GM19455 (cell line): Measurements from ENCODE around the gene ACTL6B.

Source experiments
- ATAC-seq: cut with Tn5 transposase; IDR thresholded peaks from one replicate; pipeline ENCODE4 v1.9.1; 2021; ENCODE audit not compliant: unreplicated experiment

Gene ACTL6B

DNA sequence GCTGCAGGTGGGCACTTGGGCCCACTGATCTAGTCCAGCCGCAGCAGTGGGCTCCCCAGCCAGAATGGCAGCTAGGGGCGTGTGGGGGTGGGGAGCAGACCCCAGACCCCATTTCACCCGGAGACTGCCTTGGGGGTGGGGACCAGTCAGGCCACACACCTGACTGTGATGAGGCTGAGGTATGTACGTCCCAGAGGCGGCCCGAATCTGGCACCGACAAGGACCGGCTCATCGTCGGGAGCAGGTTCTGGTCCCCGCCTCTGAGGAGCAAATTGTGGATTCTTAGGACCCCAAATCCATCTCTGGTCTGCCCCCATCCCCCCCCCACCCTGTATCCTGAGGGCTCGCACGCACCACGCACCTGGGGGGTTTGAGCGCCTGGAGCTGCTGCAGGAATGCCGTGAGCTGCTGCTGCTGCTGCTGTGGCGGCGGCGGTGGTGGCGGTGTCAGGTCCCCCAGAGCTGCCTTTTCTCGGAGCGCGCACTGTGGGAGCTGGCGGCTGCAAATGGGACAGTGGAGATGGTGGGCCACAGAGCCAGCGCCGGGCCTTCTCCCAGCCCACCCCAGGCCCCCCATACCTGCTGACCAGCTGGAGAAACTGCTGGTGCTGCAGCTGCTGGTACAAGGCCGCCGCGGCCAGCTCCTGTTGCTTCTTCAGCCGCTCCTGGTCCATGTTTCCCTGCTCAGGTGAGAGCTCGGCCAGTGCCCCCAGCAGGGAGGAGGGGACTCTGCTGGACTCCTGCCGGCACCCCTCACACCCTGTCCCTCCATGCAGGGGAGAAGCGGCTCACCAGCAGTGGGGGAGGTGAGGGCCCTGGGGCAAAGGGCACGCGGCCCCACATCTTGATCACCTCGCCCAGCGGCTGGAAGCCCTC, 27.6 kb upstream of the ACTL6B start:
- no peak for ATAC-seq

DNA sequence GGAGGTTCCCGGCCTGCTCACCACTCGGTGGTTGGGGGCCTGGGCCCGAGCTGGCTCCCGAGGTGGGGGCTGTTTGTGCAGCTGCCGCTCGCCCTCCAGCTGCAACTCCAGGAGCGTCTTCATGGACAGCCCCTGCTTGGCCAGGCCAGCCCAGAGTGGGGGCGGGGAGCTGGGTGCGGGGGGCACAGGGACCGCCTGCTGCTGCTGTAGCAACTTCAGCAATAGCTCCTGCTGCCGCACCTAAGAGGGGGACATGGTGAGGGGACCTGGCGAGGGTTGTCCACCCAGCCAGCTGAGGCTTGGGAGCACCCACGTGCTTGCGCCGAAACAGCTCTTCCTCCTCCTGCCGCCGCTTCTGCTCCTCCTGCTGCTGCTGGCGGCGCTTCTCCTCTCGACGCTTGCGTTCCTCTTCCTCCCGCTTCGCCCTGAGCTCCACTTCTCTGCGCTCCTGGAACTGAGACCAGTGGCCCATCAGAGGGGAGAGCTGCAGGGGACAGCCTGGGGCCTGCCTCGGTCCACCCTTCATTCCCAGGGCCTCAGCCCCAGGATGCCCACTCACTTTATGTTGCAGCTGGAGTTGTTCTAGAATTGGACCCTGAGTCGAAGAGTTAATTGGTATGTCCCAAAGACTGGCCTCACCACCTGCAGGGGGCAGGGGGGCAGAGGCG, 26.9 kb upstream of the ACTL6B start:
- ATAC-seq, result no peak

DNA sequence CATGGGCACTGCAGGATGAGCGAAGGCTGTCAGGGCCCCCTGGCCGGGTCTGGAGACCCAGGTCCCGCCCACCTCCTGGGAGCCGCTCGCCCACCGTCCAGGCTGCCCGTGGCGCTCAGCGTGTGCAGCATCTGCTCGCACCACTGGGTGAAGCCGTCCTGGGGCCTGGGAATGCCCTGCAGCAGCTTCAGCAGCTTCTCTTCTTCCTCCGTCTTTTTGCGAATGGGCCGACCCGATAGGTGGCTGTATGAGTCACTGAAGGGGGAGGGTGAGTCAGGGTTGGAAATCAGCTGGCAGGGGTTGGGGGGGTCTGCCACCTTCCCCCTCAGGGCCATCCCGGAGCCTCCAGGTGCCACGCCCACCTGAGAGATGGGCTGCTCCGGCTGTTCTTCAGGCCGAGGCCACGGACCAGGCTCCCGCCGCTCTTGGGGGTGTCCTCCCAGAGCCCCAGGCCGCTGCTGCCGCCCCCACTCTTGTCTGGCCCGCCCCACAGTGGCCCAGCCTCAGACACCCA, 26.0 kb upstream of the ACTL6B start:
- no peak for ATAC-seq

DNA sequence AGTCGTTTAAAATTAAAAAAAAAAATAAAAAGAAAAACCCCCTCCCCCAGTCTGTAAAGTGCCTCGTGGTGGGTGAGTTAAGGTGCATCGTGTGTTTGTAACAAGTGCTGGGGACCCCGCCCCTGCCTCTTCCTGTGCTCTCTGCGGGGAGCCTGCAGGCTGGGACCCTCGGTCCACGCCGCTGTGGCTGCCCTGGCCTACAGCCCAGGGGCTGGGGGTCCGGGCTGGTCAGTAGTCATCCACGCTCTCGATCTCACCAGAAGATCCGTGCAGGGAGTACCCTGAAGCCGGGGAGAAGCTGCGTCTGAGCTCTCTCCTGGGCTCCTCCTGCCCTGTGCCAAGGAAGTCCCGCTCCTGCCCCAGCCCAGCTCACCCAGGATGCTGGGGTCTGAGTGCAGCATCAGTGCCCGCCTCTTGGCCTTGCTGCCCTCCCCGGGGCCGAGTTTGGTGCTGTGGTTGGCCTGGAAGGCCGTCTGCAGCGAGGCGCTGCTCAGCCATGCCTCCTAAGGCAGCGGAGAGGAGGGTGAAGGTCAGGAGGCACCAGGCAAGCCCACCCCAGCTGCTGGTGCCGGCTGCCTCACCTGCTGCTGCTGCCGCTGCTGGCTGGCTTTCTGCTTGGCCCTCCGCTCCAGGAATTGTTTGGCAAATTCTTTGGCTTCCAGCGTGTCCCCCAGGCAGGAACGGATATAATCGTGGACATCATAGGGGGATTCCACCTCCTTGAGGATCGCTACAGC, 25.4 kb upstream of the ACTL6B start:
- ATAC-seq, result no peak

DNA sequence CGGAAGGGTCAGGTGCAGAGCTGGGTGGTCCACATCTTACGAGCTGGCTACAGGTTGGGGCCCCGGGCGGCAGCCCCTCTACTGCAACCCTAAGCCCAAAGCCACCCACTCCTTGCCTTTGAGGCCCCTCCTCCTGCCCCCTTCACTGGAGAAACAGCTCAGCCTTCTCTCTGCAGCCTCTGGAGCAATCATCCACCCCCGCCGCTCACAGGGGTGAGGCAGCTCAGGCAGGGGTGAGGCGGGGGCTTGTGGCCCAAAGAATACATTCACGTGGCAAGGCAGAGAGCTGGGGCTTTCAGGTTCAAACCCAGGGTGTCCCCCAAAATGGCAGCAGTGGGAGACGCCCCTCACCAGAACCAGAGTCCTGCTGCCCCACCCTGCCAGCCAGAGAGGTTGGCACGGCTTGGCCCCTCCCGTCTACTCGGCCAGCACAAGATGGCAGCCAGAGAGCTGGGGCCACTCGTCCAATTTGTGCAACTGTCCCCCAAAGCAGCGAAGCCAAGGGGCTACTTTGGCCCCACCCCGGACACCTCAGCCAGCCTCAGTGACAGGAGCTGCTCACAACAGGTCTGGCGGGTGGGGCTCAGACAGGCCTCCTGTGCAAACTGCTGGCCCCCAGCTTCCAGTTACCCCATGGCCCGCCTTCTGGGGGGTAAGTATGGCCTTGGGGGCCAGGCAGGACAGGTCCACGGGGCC, 24.5 kb upstream of the ACTL6B start:
- no peak for ATAC-seq

DNA sequence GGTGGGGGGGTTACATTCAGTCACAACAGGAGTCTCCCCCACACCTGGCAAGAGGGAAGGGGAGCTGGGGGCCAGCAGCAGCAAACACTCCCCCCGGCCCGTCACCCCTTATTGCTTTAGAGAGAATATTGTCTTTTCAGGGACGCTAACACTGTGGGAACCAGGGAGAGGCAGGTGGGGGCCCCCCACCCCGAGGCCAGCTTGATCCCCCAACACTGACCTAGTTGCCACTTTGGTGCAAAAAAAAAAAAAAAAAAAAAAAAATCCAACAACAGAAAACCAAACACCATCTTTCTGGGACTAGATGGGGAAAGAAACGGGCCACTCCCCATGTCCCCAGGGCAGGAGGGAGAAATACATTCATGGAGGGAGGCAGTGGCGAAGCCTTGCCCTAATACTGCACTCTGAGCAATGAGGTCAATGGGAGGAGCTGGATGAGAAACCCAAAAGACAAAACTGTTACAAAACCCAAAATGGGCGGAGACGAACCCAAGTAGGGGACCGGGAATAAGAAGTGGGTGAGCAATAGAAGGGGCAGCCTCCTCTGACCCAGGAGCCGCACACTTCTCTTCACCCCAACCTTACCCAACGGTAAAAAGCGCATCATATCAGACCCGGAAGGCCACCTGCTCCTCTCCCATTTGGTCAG, 23.8 kb upstream of the ACTL6B start:
- no peak for ATAC-seq

DNA sequence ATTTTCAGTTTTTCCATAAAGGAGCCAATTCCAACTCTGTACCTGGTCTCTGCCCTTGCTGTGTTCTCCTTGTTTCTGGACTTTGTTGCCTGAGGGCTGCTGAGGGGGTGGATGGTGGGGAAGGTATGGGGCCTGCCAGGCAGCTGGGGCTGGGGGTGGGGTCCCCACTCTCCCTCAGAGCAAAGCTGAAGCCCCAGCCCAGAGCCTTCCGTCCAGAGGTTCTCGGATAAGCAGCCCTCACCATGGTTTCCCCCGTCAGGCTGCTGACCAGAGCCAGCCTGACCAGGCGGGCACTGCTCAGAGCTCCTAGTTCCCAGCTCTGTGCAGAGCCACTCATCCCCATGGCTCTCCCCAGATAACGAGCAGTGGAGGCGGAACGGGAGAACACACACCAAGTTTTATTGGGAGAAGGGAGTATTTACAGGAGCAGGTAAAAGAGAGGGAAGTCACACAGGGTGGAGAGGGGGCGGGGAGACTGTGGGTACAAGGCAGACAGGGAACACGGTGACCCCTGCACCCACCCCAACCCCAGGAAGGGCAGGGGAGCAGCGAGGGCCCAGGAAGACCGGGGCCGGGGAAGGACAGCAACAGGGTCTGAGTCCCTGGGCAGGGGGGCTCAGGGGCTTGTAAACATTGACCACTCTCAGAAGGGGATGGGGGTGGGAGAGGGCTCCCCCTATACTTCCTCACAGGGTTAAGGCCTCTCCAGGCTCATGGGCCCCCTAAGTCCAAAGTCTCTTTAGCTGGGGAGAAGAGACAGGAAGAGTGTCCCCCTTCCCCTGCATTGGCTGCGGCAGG, 23.1 kb upstream of the ACTL6B start:
- no peak for ATAC-seq

DNA sequence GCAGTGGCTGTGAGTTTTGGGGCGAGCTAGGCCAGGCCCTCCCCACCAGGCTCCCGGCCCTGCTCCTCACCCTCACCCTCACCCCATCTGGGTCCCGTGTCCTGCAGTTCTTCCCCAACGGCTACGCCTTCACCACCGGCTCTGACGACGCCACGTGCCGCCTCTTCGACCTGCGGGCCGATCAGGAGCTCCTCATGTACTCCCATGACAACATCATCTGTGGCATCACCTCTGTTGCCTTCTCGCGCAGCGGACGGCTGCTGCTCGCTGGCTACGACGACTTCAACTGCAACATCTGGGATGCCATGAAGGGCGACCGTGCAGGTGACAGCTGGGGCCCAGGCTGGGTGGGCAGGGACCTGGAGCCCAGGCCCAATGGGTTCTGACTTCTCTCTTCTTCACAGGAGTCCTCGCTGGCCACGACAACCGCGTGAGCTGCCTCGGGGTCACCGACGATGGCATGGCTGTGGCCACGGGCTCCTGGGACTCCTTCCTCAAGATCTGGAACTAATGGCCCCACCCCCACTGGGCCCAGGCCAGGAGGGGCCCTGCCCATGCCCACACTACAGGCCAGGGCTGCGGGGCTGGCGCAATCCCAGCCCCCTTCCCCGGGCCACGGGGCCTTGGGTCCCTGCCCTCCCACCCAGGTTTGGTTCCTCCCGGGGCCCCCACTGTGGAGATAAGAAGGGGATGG, 22.2 kb upstream of the ACTL6B start:
- ATAC-seq, result no peak

DNA sequence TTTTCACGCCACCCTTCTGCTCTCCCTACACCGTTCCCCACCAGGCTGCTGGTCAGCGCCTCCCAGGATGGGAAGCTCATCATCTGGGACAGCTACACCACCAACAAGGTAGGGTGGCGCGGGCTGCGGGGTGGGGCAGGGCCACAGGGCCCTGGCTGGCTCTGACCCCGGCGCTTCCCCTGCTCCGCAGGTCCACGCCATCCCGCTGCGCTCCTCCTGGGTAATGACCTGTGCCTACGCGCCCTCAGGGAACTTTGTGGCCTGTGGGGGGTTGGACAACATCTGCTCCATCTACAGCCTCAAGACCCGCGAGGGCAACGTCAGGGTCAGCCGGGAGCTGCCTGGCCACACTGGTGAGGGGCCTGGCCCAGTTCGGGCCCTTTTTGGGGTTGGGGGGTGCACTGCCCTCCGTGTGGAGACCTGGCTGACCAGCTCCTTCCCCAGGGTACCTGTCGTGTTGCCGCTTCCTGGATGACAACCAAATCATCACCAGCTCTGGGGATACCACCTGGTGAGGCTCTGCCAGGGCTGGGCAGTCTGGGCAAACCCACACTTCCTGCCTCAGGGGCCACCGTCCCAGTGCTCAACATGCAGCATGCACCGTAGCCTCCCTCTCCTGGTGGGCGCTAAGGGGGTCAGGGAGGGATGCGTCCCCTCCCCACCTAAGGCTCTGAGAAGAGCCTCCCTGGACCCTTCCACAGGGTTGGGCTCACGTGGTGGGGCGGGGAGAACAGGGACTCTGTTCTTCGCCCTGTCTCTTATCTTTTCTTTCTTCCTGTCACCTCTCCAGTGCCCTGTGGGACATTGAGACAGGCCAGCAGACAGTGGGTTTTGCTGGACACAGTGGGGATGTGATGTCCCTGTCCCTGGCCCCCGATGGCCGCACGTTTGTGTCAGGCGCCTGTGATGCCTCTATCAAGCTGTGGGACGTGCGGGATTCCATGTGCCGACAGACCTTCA, 21.3 kb upstream of the ACTL6B start:
- no peak for ATAC-seq

DNA sequence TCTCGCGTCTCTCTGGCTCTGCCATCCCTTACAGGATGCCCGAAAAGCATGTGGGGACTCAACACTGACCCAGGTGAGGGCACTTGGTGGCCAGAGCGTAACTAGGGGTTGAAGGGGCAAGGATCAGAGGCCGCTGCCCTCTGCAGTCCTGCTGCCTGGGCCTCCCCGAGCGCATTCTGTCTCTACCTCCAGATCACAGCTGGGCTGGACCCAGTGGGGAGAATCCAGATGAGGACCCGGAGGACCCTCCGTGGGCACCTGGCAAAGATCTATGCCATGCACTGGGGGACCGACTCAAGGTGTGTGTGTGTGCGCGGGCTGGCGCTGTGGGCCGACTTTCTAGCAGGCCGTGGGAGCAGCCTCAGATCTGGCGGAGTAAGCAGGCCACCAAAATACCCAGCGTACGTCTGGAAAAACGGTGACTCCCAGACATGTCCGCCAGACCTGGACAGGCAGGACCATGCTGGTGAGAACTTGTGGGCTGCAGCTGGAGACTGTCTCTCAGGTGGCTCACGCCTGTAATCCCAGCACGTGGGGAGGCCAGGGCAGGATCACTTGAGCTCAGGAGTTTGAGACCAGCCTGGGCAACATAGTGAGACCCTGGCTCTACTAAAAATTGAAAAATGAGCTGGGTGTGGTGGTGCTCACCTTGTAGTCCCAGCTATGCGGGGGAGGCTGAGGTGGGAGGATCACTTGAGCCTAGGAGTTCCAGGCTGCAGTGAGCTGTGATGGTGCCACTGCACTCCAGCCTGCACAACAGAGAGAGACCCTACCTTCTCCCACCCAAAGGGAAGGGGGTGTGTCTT, 20.5 kb upstream of the ACTL6B start:
- ATAC-seq, result no peak

DNA sequence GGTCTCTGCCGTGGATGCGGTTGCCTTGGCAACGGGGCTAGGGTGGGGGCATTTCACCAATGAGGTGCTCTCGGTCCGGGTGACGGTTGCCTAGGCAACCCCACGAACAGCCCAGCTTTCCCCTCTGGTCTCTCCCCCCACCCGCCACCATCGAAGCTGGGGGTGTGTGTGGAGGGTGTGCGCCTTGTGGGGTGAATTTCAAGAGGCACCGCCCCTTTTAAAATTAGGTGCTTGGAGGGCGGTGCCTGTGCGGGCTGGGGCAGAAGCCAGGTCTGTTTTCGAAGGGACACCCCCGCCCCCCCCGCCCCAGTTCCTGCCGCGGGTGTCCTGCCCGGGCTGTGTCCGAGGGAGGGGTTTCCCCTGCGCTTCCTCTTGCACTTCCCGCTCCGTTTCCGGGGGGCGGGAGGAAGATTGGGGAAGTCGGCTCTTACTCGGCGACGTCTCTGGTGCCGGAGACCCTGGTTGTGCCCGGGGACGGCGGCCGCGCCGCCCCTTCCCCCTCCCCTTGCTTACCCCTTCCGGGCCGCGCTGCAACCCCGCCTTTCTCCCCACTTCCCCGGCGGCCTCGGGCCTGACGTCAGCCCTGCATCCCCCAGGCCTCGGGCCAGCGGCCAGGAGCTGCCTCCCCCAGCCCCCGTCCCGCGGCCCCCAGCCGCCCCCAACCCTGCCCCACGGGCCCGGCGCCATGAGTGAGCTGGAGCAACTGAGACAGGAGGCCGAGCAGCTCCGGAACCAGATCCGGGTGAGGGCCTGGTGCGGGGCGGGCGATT, 19.5 kb upstream of the ACTL6B start:
- ATAC-seq, result peak; percentile 39

DNA sequence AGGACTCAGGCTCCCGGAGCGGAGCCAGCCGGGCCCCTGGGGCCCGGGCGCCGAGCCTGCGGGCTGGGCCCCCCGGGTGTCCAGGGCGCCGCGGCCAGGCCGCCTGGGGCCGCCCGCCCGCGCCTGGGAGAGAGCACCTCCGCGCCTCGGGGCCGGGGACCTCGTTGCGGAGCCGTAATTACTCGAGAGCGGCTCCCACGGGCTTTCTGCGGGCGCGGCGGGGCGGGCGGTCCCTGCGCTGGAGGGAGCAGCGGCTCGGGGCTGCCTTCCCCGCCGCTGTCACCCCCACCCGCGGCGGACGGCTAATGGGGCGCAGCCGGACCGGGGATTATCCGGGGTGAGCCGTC, 18.8 kb upstream of the ACTL6B start:
- ATAC-seq, result no peak

DNA sequence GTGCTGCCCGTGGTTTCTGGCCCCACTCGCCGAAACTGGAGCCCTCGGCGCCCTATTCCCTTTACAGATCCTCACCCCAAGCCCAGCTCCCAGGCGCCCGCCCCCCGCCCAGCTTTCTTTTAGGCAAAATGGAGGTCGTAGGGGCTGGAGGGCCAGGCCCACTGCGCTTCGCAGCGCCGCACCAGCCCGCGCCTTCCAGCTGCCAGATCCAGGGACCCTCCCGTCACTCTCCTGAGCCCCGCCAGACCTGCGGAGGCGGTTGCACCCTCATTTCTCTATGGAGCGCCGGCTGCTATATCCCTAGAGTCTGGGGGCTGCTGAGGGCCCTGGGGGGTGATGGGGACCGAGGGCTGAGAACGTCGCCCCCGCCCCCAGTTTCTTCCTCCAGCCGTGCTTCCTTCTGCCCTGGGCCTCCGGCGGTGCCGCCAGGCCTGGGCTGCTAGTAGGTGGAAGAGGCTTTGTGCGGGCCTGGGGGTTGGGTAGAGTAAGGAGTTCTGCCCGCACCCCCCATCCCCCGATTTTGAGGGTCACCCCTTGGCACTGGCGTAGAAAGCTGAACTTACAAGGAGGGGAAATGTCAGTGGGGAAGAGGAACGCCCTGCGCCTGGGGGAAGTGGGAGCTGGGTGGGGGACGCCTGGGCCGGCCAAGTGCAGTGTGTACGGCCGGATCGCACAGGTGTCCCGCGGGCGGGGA, 18.3 kb upstream of the ACTL6B start:
- no peak for ATAC-seq

DNA sequence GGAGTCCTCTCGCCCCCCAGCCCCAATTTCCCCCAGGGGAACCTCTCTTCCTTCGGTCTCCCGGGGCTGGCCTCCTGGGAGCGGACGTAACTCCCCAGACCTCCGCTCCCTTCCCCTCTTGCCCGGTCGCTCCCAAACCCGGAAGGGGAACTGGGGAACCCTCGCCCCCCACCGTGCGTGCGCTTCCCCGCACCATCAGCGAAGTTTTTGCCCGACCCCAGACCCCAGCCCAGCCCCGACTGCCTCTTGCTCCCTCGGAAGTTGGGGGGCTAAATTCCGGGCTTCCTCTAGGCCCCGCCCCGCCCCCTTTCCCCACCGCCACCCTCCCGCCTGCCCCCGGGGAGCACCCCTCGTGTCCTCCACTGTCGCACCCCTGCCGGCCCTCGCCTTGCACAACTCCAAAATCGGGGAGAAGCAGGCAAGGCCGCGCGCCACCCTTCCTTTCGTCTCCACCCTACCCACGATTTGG, 17.7 kb upstream of the ACTL6B start:
- peak; percentile 1 for ATAC-seq

DNA sequence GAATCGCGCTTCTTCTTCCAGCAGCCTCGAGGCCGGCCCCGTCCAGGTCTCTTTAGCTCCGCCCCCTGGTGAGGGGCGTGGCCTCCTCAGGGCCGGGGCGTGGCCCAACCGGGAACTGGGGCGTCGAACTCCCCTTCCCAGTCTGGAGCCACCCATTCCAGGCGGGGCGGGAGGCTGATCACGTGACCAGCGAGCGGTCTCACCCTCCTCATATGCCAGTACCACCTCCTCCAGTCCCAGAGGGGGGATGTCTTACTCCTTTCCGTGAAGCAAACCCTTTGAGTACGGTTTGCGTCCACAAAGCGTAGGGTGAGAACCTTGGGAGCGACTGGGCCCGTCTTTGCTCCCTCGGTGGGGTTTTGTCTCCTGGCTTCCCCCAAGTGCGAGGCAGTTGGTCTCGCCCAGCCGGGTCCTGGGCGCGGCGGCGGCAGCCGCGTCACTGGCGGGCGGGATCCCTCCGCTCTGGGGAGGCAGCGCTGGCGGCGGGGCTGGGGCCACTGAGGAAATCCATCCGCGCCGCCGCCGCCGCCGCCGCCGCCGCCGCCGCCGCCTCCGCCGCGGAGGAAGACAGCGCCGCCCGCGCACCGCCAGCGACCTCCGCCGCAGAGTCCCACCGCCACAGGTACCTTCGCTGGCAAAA, 17.2 kb upstream of the ACTL6B start, which contains the start of gene GNB2:
Gene GNB2 (plus strand): TSS at position 439 of the 640 bp plus-strand sequence. CDS start 2,526 bp downstream, outside the sequence.
- peak; percentile 48 for ATAC-seq
